IMR-90 (cell line): ENCODE measurements around the gene WDR5. TPM values are rescaled to one million over a fixed set of nuclear protein-coding genes. Genes with fewer than 3 reads are reported as not detected.

Source experiments
- ATAC-seq: fragments of 200-7000 bp; cut with Tn5 transposase; 2 replicates; pipeline ENCODE4 v1.9.1; 2020; ENCODE audit warnings: low read depth, mild to moderate bottlenecking, moderate library complexity
- BruUV-seq: library from RNA; stranded (reverse); fragments of 400-500 nt; replicated peaks from 2 replicates; lab custom pipeline; 2021; lab: Mats Ljungman, UMichigan
- CTCF ChIA-PET: fragments of 300-600 bp; formaldehyde crosslinking; extraction: SDS; loops from one replicate; lab custom pipeline; 2021; ENCODE audit warnings: antibody characterized with exemption; lab: Yijun Ruan, JAX
- POLR2A ChIA-PET: fragments of 300-600 bp; sonication (Branson Sonifier 250); formaldehyde crosslinking; loops from one replicate; lab custom pipeline; 2022; ENCODE audit warnings: antibody characterized with exemption; ENCODE audit not compliant: unreplicated experiment; lab: Charles Lee
- DNase-seq: peaks from one replicate; pipeline ENCODE4 v3.0.0; 2013
- H2AFZ ChIP-seq: replicated peaks from 2 replicates; pipeline ENCODE3; 2013; ENCODE audit warnings: low read length, mild to moderate bottlenecking; ENCODE audit not compliant: poor library complexity
- H2AK5ac ChIP-seq: 2 replicates; pipeline ENCODE4 v1.6.1; 2013; ENCODE audit warnings: low read depth, low read length, inconsistent platforms
- H2AK9ac ChIP-seq: replicated peaks from 2 replicates; pipeline ENCODE3; 2013; ENCODE audit warnings: mild to moderate bottlenecking, low read depth, low read length, moderate library complexity; ENCODE audit not compliant: poor library complexity
- H2BK120ac ChIP-seq: 2 replicates; pipeline ENCODE4 v1.6.1; 2013; ENCODE audit warnings: low read depth, low read length, inconsistent platforms
- H2BK15ac ChIP-seq: 3 replicates; pipeline ENCODE4 v1.6.1; 2013; ENCODE audit warnings: low read depth, low read length, inconsistent platforms
- H2BK20ac ChIP-seq: 2 replicates; pipeline ENCODE4 v1.6.1; 2013; ENCODE audit warnings: low read depth, mild to moderate bottlenecking, inconsistent platforms, low read length, moderate library complexity
- H2BK5ac ChIP-seq: 2 replicates; pipeline ENCODE4 v1.6.1; 2013; ENCODE audit warnings: mild to moderate bottlenecking, low read depth, low read length, inconsistent platforms; ENCODE audit not compliant: poor library complexity, severe bottlenecking
- H3K14ac ChIP-seq: replicated peaks from 2 replicates; pipeline ENCODE4 v1.6.1; 2013; ENCODE audit warnings: low read depth, low read length, inconsistent platforms
- H3K18ac ChIP-seq: 2 replicates; pipeline ENCODE4 v1.6.1; 2013; ENCODE audit warnings: low read depth, low read length, control low read depth
- H3K23ac ChIP-seq: 2 replicates; pipeline ENCODE4 v1.6.1; 2013; ENCODE audit warnings: low read depth, low read length, inconsistent platforms
- H3K27ac ChIP-seq: 2 replicates; pipeline ENCODE4 v1.5.1; 2013; ENCODE audit warnings: mild to moderate bottlenecking, control low read depth, low read length; ENCODE audit not compliant: insufficient read depth
- H3K27me3 ChIP-seq: 2 replicates; pipeline ENCODE4 v1.6.1; 2013; ENCODE audit warnings: low read length; ENCODE audit not compliant: control insufficient read depth, insufficient read depth
- H3K36me3 ChIP-seq: 2 replicates; pipeline ENCODE4 v1.6.1; 2013; ENCODE audit warnings: low read length, mixed read lengths; ENCODE audit not compliant: control insufficient read depth, insufficient read depth
- H3K4ac ChIP-seq: 2 replicates; pipeline ENCODE4 v1.6.1; 2013; ENCODE audit warnings: low read depth, low read length, inconsistent platforms
- H3K4me1 ChIP-seq: 2 replicates; pipeline ENCODE4 v1.6.1; 2013; ENCODE audit warnings: low read length, mixed read lengths; ENCODE audit not compliant: control insufficient read depth, insufficient read depth
- H3K4me2 ChIP-seq: 2 replicates; pipeline ENCODE4 v1.6.1; 2013; ENCODE audit warnings: low read depth, mild to moderate bottlenecking, control low read depth, low read length, moderate library complexity
- H3K4me3 ChIP-seq: 2 replicates; pipeline ENCODE4 v1.5.1; 2013; ENCODE audit warnings: low read depth, mild to moderate bottlenecking, control low read depth, low read length, moderate library complexity; ENCODE audit not compliant: insufficient read depth
- H3K56ac ChIP-seq: 2 replicates; pipeline ENCODE4 v1.6.1; 2013; ENCODE audit warnings: low read length, inconsistent platforms; ENCODE audit not compliant: insufficient read depth; ENCODE audit errors: extremely low read depth
- H3K79me1 ChIP-seq, 2 experiments: 2 replicates each; pipeline ENCODE4 v1.6.1; 2013; ENCODE audit warnings: low read length in 2 of 2, inconsistent platforms in 1 of 2, low read depth in 1 of 2
- H3K9ac ChIP-seq: 2 replicates; pipeline ENCODE4 v1.6.1; 2013; ENCODE audit warnings: low read depth, low read length, control low read depth
- H3K9me1 ChIP-seq: 2 replicates; pipeline ENCODE4 v1.6.1; 2013; ENCODE audit warnings: low read length, inconsistent platforms; ENCODE audit not compliant: insufficient read depth
- H3K9me3 ChIP-seq: 2 replicates; pipeline ENCODE4 v1.6.1; 2013; ENCODE audit warnings: low read length; ENCODE audit not compliant: control insufficient read depth, insufficient read depth
- H4K20me1 ChIP-seq: 2 replicates; pipeline ENCODE4 v1.6.1; 2013; ENCODE audit warnings: low read length, inconsistent platforms; ENCODE audit not compliant: insufficient read depth
- H4K5ac ChIP-seq: 2 replicates; pipeline ENCODE4 v1.6.1; 2013; ENCODE audit warnings: mild to moderate bottlenecking, low read depth, low read length, control low read depth
- H4K8ac ChIP-seq, 2 experiments: 2 replicates each; pipeline ENCODE4 v1.6.1; 2013; ENCODE audit warnings: low read depth in 2 of 2, low read length in 2 of 2, control low read depth in 1 of 2, inconsistent platforms in 1 of 2
- H4K91ac ChIP-seq: 2 replicates; pipeline ENCODE4 v1.6.1; 2013; ENCODE audit warnings: low read depth, low read length, inconsistent platforms; ENCODE audit not compliant: insufficient read depth
- CEBPB ChIP-seq: IDR thresholded peaks from 2 replicates; pipeline ENCODE4 v1.6.1; 2012; ENCODE audit warnings: low read depth, low read length, improper control_type of control experiment
- CHD1 ChIP-seq: IDR thresholded peaks from 2 replicates; pipeline ENCODE4 v1.6.1; 2012; ENCODE audit warnings: low read depth, low read length, improper control_type of control experiment
- MAZ ChIP-seq: IDR thresholded peaks from 2 replicates; pipeline ENCODE4 v1.6.1; 2012; ENCODE audit warnings: low read depth, mild to moderate bottlenecking, low read length, improper control_type of control experiment, moderate library complexity, borderline replicate concordance
- MXI1 ChIP-seq: IDR thresholded peaks from 2 replicates; pipeline ENCODE4 v1.6.1; 2012; ENCODE audit warnings: low read depth, mild to moderate bottlenecking, low read length, moderate library complexity, borderline replicate concordance
- POLR2A ChIP-seq: IDR thresholded peaks from 2 replicates; pipeline ENCODE4 v1.6.1; 2012; ENCODE audit warnings: mild to moderate bottlenecking, low read depth, low read length
- RAD21 ChIP-seq: IDR thresholded peaks from 2 replicates; pipeline ENCODE4 v1.6.1; 2012; ENCODE audit warnings: low read length, improper control_type of control experiment
- RCOR1 ChIP-seq: IDR thresholded peaks from 2 replicates; pipeline ENCODE4 v1.6.1; 2012; ENCODE audit warnings: mild to moderate bottlenecking, low read length, improper control_type of control experiment; ENCODE audit not compliant: insufficient replicate concordance
- SMC3 ChIP-seq: fragments of 150-350 bp; IDR thresholded peaks from 2 replicates; pipeline ENCODE4 v1.6.1; 2016; ENCODE audit warnings: low read depth, mild to moderate bottlenecking, antibody characterized with exemption, low read length, moderate library complexity
- USF2 ChIP-seq: fragments of 150-350 bp; IDR thresholded peaks from 2 replicates; pipeline ENCODE4 v1.6.1; 2017; ENCODE audit warnings: mild to moderate bottlenecking, antibody characterized with exemption, low read length, low read depth
- WGBS, 2 experiments: methylation state at CpG; one replicate each; pipeline versions ENCODE4 v1.1.5 to v1.1.7; 2013; ENCODE audit warnings: missing lambda C conversion rate in 2 of 2; ENCODE audit not compliant: insufficient read length in 1 of 2; ENCODE audit errors: extremely low coverage in 2 of 2; 5-methylcytosine and 5-hydroxymethylcytosine counted together
- dilution Hi-C: fragments of 300-500 bp; cut with HindIII; formaldehyde crosslinking; loops from one replicate; pipeline ENCODE4 v1.14.3; 2018; ENCODE audit warnings: low sequenced_read_pairs; ENCODE audit not compliant: unreplicated experiment
- in situ Hi-C: fragments of 300-500 bp; cut with MboI; formaldehyde crosslinking; loops from 3 replicates; pipeline ENCODE4 v1.14.3; 2019; ENCODE audit warnings: low sequenced_read_pairs, inconsistent platforms, mixed read lengths
- intact Hi-C: fragments of 100-400 bp; cut with micrococcal nuclease; formaldehyde crosslinking; loops from 2 replicates; pipeline ENCODE4 v1.10.0; 2022
- polyA plus RNA-seq, 3 experiments: library from polyadenylated mRNA; depleted of rRNA; stranded (reverse); fragments of >200 nt; gene quantifications; 2 replicates each; pipeline ENCODE4 v1.2.3, GENCODE V29; 2012; ENCODE audit warnings: low replicate concordance in 1 of 3
- total RNA-seq: library from RNA; depleted of rRNA; stranded (reverse); fragments of >200 nt; gene quantifications from 2 replicates; pipeline ENCODE4 v1.2.3, GENCODE V29; 2012
- TF ChIP-seq, protein P1 (sequence below): conservative IDR thresholded peaks from 2 replicates; pipeline ENCODE4 v1.5.1; 2012; ENCODE audit warnings: mild to moderate bottlenecking, low read depth, low read length, improper control_type of control experiment

Gene WDR5
- total and polyA plus RNA-seq, 2 of the 4 experiments (the other 2 are of a cell fraction): 18.3 to 26.6 TPM

- Histone ChIP-seq H3K9ac (no peak overlapping the region), H3K4ac (no peak overlapping the region), H3K56ac (no peak overlapping the region), H3K4me3 (no peak overlapping the region), H3K9me3 (no peaks in the 10 kb centered on the region), H2AK5ac (no peak overlapping the region), H4K20me1 (no peaks in the 10 kb centered on the region), H2BK5ac (no peak overlapping the region), H3K27me3 (peaks cover 18% of the 10 kb centered on the region), H3K18ac (no peak overlapping the region), H3K23ac (no peak overlapping the region), H3K27ac (no peak overlapping the region), H3K79me1 (no peaks in the 10 kb centered on the region), H2AK9ac (no peak overlapping the region), H2BK15ac (no peak overlapping the region), H2AFZ (no peak overlapping the region), H2BK20ac (no peak overlapping the region), H3K9me1 (no peaks in the 10 kb centered on the region), H3K4me1 (peaks cover 3% of the 10 kb centered on the region; the same call in 1 of the 2 replicates), H4K5ac (no peak overlapping the region), H4K8ac (no peak overlapping the region), H4K91ac (no peak overlapping the region), H3K4me2 (no peak overlapping the region), H3K14ac (no peak overlapping the region), H2BK120ac (no peak overlapping the region), H3K36me3 (no peaks in the 10 kb centered on the region)
- dilution Hi-C loops: no loop called here
- in situ Hi-C loops: loop anchor here (25.0 kb wide), 1 partner anchor 339 kb away; no protein-coding TSS in a partner anchor
- no TSS peak for BruUV-seq
- DNase-seq (no peak), ATAC-seq (no peak)
- ChIA-PET CTCF (no interaction called here), POLR2A (no interaction called here)
- intact Hi-C loops: no loop called here
- TF ChIP-seq CHD1: no peak
- TF ChIP-seq SMC3: no peak
- no peak for TF ChIP-seq MXI1
- TF ChIP-seq, protein P1, sequence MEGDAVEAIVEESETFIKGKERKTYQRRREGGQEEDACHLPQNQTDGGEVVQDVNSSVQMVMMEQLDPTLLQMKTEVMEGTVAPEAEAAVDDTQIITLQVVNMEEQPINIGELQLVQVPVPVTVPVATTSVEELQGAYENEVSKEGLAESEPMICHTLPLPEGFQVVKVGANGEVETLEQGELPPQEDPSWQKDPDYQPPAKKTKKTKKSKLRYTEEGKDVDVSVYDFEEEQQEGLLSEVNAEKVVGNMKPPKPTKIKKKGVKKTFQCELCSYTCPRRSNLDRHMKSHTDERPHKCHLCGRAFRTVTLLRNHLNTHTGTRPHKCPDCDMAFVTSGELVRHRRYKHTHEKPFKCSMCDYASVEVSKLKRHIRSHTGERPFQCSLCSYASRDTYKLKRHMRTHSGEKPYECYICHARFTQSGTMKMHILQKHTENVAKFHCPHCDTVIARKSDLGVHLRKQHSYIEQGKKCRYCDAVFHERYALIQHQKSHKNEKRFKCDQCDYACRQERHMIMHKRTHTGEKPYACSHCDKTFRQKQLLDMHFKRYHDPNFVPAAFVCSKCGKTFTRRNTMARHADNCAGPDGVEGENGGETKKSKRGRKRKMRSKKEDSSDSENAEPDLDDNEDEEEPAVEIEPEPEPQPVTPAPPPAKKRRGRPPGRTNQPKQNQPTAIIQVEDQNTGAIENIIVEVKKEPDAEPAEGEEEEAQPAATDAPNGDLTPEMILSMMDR: no peak
- TF ChIP-seq CEBPB: no peak
- TF ChIP-seq RAD21: no peak
- no peak for TF ChIP-seq MAZ
- no peak for TF ChIP-seq POLR2A
- TF ChIP-seq USF2: no peak
- TF ChIP-seq RCOR1: no peak
- WGBS, 2 experiments: 58% methylated on average over 4 of the region's 14 CpGs; no CpG with 5 or more reads in 1 of the 2 experiments
Measured at GRCh38 chr9:134126373-134126772, 9.5 kb upstream of the WDR5 start.
